HL-60/S4 treated with phorbol 12-myristate 13-acetate at 8.2 ng/mL for 4 days and 3 days (cell line): Measurements from ENCODE around the gene TMEM54.

Source experiments
- in situ Hi-C: fragments of 300-500 bp; cut with MboI; formaldehyde crosslinking; loops from 2 replicates; pipeline ENCODE4 v1.15.0; 2022; ENCODE audit warnings: low sequenced_read_pairs

Gene TMEM54, protein sequence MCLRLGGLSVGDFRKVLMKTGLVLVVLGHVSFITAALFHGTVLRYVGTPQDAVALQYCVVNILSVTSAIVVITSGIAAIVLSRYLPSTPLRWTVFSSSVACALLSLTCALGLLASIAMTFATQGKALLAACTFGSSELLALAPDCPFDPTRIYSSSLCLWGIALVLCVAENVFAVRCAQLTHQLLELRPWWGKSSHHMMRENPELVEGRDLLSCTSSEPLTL

DNA sequence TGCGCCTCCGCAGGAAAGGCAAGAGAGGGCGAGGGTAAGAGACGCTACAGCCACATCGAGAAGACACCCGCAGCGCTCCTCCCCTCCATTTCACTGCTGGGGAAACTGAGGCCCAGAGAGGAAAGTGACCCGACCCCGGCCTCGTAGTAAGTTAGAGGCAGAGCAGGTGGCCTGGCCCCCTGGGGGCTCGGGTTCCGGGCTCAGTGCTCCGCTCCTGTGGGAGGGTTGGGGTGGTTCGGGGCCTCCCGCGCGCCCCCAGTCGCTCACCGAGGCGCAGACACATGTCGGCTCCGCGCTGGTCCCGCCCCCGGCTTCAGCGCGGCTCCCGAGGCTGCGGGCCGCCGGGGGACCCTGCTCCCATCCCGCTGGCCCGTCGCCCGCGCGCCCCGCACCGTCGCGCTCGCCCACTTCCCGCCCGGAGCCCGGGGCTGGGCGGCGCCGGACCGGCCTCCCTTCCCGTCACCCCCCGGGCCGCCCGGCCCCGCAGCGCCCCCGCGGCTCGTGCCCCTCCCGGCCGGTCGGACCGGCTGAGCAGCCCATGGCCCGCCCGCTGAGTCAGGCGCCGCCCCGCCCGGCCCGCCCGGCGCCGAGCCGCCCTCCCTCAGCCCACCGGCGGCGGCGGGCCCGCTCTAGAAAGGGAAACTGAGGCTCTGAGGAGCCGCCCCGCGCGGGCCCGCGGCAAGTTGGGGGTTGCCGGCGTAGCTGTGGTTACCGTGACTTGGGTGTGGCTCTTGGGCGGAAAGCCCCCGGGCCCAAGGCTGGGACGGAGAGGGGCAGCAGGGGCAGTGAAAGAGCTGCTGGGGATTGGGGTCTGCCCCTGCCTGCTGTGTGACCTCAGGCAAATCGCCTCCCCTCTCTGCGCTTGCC lies at the start of gene TMEM54:
Gene TMEM54, minus strand, starts transcription at position 434 of the 867 bp plus-strand sequence. Its CDS starts 151 bp downstream, at position 283.
- in situ Hi-C loops: no loop called here

- in situ Hi-C loops: no loop called here
Measured at GRCh38 chr1:32949519-32949918, 48.3 kb upstream of the TMEM54 start.

DNA sequence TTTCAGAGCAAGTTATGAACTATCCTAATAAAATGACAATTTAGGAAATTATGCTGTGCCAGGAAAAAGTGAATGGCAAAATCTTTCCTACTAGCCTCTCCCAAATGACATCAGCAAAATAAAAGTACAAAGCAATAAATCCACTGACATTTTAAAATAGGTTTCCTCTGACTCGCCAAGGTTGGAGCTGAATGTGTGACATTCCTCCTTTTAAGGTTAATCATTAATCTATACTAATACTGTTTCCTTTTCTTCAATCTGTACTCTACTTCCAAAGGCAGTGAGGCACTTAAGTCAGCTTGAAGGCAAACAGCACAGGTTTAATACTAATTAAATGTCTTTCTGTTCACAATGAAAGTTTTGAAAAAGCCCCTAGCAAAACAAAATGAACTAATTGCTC lies 47.7 kb upstream of the TMEM54 start:
- in situ Hi-C loops: no loop called here

- in situ Hi-C loops: no loop called here
Measured at GRCh38 chr1:32948390-32948722, 47.2 kb upstream of the TMEM54 start.

GRCh38 chr1:32947669-32948389 lies 46.6 kb upstream of the TMEM54 start:
- in situ Hi-C loops: no loop called here

GRCh38 chr1:32946413-32946812 lies 45.2 kb upstream of the TMEM54 start:
- in situ Hi-C loops: no loop called here

- in situ Hi-C loops: no loop called here
Measured at GRCh38 chr1:32944180-32944579, 43.0 kb upstream of the TMEM54 start.

DNA sequence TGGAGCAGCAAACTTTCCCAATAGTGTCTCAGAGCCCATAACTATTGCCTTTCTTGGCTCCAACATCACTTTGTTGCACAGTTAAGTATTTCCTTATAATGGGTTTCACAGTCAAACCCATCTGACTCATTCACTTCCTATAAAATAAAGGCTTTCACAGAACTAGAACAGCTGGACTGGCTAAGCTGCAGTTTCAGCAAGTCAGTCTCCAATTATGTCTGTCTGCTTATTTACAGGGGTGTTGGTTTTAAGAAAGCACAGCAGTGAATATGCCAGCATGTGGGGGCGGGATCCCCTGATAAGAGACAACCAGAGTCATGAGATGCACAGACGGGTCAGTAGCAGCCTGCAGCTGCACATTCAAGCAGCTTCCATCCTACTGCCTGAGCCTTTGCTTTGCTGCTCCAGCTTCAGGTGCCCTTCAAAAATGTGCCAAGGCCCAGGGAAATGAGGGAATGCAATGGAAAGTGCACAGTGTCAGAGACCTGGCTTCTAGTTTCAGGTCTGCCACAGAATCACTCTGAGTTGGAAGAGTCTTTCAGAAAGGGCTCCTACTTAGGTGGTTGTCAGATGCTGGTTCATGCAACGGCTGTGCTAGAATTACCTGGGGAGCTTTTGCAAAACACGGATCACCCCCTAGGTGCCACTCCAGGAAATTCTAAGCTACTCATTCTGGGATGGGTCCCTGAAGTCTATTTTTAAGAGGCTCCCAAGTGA lies 38.6 kb upstream of the TMEM54 start:
- in situ Hi-C loops: loop anchor here (10.0 kb wide), 1 partner anchor 145 kb away; the partner anchor contains the start of gene AZIN2

- in situ Hi-C loops: loop anchor here (10.0 kb wide), 1 partner anchor 148 kb away; the partner anchor contains the start of gene AZIN2
Measured at GRCh38 chr1:32937061-32937460, 35.9 kb upstream of the TMEM54 start.

DNA sequence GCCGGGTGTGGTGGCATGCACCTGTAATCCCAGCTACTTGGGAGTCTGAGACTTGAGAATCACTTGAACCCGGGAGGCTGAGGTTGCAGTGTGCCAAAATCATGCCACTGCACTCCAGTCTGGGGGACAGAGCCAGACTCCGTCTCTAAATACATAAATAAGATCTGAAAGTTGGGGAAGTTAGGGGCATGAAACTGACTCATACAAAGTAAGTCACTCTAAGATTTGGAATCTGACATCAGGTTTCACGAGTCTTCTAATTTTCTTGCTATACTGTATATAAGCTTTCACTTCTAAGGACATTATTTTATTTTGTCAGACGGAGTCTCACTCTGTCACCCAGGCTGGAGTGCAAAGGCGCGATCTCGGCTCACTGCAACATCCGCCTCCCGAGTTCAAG lies 33.3 kb upstream of the TMEM54 start:
- in situ Hi-C loops: loop anchor here (10.0 kb wide), 1 partner anchor 150 kb away; the partner anchor contains the start of gene AZIN2

DNA sequence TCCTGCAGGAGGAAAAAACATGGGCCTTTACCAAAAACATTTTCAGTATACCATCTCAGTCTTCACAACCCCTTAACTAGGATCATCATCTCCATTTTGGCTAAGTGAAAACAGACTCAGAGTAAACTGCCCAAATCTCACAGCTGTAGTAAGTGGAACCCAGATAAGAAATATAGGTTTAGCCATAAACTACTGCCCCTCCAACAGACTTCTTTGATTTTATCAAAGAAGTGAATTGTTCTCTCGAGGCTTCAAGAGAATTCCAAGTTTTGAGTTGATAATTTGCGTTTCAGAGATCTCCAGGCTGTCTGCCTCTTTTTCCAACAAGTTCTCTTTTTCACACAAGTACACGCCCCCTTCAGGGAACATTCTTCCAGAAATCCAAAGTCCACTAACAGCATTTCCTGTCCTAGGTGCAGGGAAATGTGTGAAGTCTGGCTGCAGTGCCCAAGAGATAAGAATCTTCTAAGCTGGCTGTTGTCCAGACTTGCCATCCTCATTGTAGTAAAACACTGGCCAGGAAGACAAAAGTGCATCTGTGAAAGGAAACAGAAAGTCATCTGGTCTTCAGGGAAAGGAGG lies 32.6 kb upstream of the TMEM54 start:
- in situ Hi-C loops: loop anchor here (10.0 kb wide), 1 partner anchor 151 kb away; the partner anchor contains the start of gene AZIN2

DNA sequence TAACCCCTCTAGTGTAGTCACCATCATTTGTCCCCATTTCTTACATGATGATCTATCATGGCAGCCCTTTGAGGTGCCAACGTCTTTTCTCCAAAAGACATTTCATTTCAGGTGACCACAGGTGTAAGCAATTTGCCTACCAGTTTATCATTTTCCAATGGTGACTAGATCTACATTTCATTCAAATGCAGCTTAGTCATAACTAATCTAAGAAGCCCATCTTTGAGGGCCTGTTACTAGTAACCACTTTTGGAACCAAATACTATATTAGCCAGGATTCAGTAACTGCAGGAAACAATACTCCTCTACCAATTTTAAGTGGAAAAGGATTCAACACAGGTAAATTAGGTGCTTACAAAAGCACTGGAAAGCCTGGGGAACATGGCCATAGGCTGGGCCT lies 30.6 kb upstream of the TMEM54 start:
- in situ Hi-C loops: loop anchor here (10.0 kb wide), 1 partner anchor 153 kb away; the partner anchor contains the start of gene AZIN2

- in situ Hi-C loops: no loop called here
Measured at GRCh38 chr1:32929366-32929765, 28.2 kb upstream of the TMEM54 start.

DNA sequence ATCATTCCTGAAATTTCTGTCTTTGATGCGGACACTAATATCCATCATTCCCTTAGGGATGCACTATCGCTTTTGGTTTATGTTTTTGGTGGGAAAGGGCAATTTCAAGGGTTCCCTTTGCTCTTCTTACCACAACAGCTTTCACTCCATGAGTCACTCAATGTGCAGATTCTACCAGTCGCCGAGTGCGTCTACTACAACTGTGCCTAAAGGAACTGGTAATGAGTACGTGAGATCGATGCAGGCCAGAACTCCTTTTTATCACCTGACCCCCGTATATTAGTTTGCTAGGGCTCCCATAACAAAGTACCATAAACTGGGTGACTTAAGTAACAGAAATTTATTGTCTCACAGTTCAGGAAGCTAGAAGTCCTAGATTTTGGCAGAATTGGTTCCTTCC lies 27.5 kb upstream of the TMEM54 start:
- in situ Hi-C loops: no loop called here

DNA sequence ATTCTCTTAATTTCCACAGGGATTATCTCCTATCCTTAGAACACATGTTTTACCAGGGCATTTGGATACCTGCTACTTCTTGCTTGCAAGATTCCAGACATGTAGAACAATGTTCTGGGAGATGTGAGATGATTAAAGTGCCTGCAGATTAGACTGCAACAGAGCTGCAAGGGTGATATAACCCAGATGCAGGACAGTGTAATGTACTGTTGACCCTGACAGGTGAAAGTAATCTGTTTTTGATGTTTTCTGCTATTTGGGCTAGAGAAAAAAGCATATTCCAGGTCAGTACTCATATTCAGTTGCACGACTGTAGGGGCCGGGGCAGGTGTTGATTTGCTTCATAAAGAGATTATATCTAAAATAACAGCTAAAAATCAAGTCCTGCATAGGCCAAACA lies 27.1 kb upstream of the TMEM54 start:
- in situ Hi-C loops: no loop called here

- in situ Hi-C loops: no loop called here
Measured at GRCh38 chr1:32927441-32927840, 26.3 kb upstream of the TMEM54 start.

- in situ Hi-C loops: no loop called here
Measured at GRCh38 chr1:32926562-32926961, 25.4 kb upstream of the TMEM54 start.

- in situ Hi-C loops: no loop called here
Measured at GRCh38 chr1:32925403-32926162, 24.4 kb upstream of the TMEM54 start.

- in situ Hi-C loops: no loop called here
Measured at GRCh38 chr1:32924881-32925344, 23.7 kb upstream of the TMEM54 start.

DNA sequence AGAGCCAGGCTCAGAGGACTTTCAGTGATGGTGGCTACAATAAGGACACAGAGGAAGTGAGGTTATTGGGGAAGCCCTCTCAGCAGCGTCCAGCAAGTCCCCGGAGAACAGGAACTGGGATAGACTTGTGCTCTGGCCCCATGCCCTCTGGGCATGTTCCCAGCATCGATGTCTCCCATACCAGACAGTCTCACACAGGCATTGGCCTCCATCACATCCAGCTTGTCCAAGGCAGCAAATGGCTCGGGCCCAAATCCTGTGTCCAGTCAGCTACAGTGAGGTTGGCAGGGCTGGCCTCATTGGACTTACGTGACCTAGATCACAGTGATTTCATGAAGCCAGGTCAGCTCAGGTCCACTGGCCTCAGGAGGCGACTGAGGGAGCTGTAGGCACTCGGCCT lies 19.6 kb upstream of the TMEM54 start:
- in situ Hi-C loops: no loop called here
